HG03521 (cell line): ENCODE data around the gene PSMA6.

Experiments
- ATAC-seq: cut with Tn5 transposase; IDR thresholded peaks from one replicate; pipeline ENCODE4 v1.9.1; 2021; ENCODE audit warnings: mild to moderate bottlenecking, moderate library complexity; ENCODE audit not compliant: unreplicated experiment

Gene PSMA6

DNA sequence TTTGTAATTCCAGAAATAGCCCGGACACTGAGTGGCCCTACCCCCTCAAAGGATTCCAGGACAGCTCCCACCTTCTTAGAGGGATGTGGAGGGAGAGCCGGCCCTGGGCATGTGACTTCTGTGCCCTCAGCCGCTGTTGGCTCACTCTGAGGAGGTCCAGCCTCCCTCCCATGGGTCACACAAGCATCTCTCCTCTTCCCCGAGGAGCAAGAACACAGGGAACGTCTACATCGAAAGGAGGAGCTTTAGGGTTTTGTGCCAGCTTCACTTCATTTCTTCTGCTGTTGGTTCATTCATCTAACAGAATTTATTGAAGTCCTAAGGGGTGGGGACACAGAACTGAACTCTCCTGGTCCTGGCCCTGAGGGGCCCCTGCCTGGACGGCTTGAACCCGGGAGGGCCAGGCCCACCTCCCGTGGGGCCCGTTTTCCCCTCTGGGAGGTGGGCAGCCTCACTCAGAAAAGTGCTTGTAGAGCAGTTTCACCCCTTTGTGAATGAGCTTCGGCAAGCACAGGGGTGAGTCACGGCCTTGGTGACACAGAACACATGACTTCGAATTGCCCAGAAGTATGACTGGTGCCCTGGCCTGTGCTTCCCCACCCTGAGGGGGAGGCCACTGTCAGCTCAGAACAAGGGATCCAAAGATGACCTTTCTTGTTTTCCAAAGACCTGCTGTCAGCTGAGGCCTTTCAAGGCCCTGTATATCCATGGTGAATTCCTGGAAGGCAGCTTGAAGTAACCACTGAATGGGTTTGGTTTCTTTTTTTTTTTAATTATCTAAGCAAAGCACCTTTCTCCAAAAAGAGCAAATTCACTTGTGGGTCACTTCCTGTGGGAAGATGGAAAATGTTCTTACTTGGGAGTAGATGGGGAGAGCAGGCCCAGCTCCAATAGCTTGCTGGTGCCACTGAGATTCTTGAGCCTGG, 73.2 kb downstream of the PSMA6 start:
- no peak for ATAC-seq

DNA sequence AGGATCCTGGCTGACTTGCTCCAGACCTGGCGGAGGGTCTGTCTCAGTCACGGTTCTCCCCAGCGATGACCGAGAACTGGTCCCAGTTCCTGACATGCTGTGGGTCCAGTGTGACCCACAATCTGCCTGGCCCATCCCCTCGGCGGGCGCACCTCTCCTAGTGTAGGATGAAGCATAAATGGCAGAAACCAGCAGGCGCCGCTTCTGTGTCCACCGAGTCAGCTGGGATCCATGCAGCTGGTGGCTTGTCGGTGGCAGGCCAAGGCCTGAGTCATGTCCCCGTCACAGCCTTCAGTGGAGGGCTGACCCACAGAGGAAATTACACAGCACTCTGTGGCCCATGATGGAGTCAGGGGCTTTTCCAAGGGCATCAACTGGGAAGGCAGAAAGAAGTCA, 73.9 kb downstream of the PSMA6 start:
- ATAC-seq: no peak

DNA sequence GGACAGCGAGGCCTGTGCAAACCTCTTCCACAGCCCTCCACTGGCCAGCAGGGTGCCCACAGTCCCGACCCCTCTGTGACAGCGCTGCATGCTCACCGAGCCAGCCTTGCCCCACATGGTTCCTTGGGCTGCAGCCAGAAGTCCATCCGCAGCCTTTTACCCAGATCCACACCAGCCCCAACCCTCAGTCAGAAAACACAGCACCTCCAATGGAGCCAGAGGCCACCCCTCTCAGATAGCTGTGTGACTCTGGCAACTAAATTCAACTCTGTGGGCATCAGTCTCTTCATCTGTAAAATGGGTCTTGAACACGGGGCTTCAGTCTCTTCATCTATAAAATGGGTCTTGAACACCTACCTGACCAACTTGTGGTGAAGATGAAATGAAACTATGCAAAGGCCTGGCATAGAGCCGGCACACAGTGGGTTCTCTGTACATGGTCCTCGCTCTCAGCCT, 74.4 kb downstream of the PSMA6 start:
- ATAC-seq: no peak

- ATAC-seq: no peak
Measured at GRCh38 chr14:35367056-35367372, 74.8 kb downstream of the PSMA6 start.
